Immature natural killer cell (primary cell): ENCODE measurements around the gene IFI44L. TPM values are rescaled to one million over a fixed set of nuclear protein-coding genes. Genes with fewer than 3 reads are reported as not detected.
A peak's percentile ranks its signal among the peaks of the same experiment; 100 is the strongest.

Experiments used
- DNase-seq, 3 donors: peaks; one replicate each; pipeline ENCODE4 v3.0.0; 2022; ENCODE audit warnings: mixed read lengths in 1 of 3
- H3K27ac Mint-ChIP-seq, 6 donors: one replicate each; pipeline ENCODE4 v1.8.0; 2020; ENCODE audit warnings: mixed read lengths in 6 of 6, mild to moderate bottlenecking in 5 of 6, inconsistent platforms in 4 of 6, moderate library complexity in 3 of 6
- H3K27me3 Mint-ChIP-seq, 3 donors: one replicate each; pipeline ENCODE4 v1.8.0; 2020 to 2021; ENCODE audit warnings: low read depth in 3 of 3, mild to moderate bottlenecking in 3 of 3, mixed read lengths in 3 of 3, moderate library complexity in 3 of 3, inconsistent platforms in 1 of 3
- H3K36me3 Mint-ChIP-seq, 3 donors: one replicate each; pipeline ENCODE4 v1.8.0; 2020; ENCODE audit warnings: mixed read lengths in 3 of 3, inconsistent platforms in 2 of 3, mild to moderate bottlenecking in 2 of 3
- H3K4me1 Mint-ChIP-seq, 2 donors: one replicate each; pipeline ENCODE4 v1.8.0; 2020; ENCODE audit warnings: inconsistent platforms in 2 of 2, mild to moderate bottlenecking in 2 of 2, mixed read lengths in 2 of 2, moderate library complexity in 1 of 2
- H3K4me3 Mint-ChIP-seq, 5 donors: one replicate each; pipeline ENCODE4 v1.8.0; 2020; ENCODE audit warnings: mild to moderate bottlenecking in 5 of 5, mixed read lengths in 5 of 5, inconsistent platforms in 3 of 5, moderate library complexity in 3 of 5
- H3K9me3 Mint-ChIP-seq, 6 donors: one replicate each; pipeline ENCODE4 v1.8.0; 2020; ENCODE audit warnings: mild to moderate bottlenecking in 6 of 6, mixed read lengths in 6 of 6, inconsistent platforms in 4 of 6, moderate library complexity in 3 of 6
- polyA plus RNA-seq, 3 donors: library from polyadenylated mRNA; unstranded; fragments of 300-500 nt; fragmentation: Illumina TruSeq; gene quantifications; one replicate each; pipeline ENCODE4 v1.2.3, GENCODE V29; 2021

IFI44L gene
- polyA plus RNA-seq, 3 donors from 2014 or later, result 0.59 to 6.0 (median 4.6) TPM

DNA sequence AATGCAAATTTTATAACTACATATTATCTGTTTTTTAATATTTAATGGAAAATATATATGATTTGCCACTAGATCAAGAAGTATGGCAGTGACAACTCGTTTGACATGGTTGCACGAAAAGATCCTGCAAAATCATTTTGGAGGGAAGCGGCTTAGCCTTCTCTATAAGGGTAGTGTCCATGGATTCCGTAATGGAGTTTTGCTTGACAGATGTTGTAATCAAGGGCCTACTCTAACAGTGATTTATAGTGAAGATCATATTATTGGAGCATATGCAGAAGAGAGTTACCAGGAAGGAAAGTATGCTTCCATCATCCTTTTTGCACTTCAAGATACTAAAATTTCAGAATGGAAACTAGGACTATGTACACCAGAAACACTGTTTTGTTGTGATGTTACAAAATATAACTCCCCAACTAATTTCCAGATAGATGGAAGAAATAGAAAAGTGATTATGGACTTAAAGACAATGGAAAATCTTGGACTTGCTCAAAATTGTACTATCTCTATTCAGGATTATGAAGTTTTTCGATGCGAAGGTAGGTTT lies 29.9 kb downstream of the IFI44L start:
- H3K9me3 Mint-ChIP-seq, result peaks cover 0 to 5% (median 0%) of the 10 kb centered on the region in 6 donors
- peaks cover 0 to 2% (median 0%) of the 10 kb centered on the region in 3 donors for H3K27me3 Mint-ChIP-seq
- DNase-seq, result peak in 2 of 3 donors; percentile 5 to 6
- H3K4me1 Mint-ChIP-seq, result peaks cover 64 to 90% of the 10 kb centered on the region in 2 donors
- peak overlapping the region; percentile 82 to 93 (median 90) for H3K4me3 Mint-ChIP-seq
- H3K27ac Mint-ChIP-seq, result peak overlapping the region; percentile 74 to 83 (median 81)
- peaks cover 0 to 8% (median 5%) of the 10 kb centered on the region in 3 donors for H3K36me3 Mint-ChIP-seq

DNA sequence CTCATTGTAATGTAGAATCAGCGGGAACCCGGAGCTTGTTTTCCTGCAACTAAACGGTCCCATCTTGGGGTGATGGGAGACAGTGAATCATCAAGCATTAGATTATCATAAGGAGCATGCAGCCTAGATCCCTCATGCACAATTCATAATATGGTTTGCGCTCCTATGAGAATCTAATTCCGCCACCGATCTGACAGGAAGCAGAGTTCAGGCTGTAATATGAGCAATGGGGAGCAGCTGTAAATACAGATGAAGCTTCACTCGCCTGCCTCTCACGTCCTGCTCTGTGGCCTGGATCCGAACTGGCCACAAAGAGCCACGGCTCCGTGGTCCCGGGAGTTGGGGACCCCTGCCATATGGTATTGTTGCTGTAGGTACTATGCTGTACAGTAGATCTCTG lies 31.0 kb downstream of the IFI44L start:
- Mint-ChIP-seq H3K27ac (peak overlapping the region; percentile 8 to 83 (median 81)), H3K9me3 (peaks cover 0 to 5% (median 0%) of the 10 kb centered on the region in 6 donors), H3K4me3 (peak overlapping the region; percentile 82 to 93 (median 90)), H3K4me1 (peaks cover 54 to 87% of the 10 kb centered on the region in 2 donors), H3K27me3 (peaks cover 0 to 2% (median 0%) of the 10 kb centered on the region in 3 donors), H3K36me3 (peaks cover 6 to 19% (median 16%) of the 10 kb centered on the region in 3 donors)
- DNase-seq, result peak in 2 of 3 donors; percentile 15 to 29

GRCh38 chr1:78652019-78652560 lies 31.8 kb downstream of the IFI44L start:
- peaks cover 0 to 5% (median 0%) of the 10 kb centered on the region in 6 donors for H3K9me3 Mint-ChIP-seq
- H3K4me3 Mint-ChIP-seq, result peak overlapping the region in 4 of 5 donors; percentile 82 to 93 (median 90)
- H3K27me3 Mint-ChIP-seq, result peaks cover 0 to 2% (median 0%) of the 10 kb centered on the region in 3 donors
- no peak for DNase-seq
- H3K4me1 Mint-ChIP-seq, result peaks cover 45 to 82% of the 10 kb centered on the region in 2 donors
- peaks cover 7 to 19% (median 19%) of the 10 kb centered on the region in 3 donors for H3K36me3 Mint-ChIP-seq
- peak overlapping the region in 5 of 6 donors; percentile 31 to 82 (median 44) for H3K27ac Mint-ChIP-seq

DNA sequence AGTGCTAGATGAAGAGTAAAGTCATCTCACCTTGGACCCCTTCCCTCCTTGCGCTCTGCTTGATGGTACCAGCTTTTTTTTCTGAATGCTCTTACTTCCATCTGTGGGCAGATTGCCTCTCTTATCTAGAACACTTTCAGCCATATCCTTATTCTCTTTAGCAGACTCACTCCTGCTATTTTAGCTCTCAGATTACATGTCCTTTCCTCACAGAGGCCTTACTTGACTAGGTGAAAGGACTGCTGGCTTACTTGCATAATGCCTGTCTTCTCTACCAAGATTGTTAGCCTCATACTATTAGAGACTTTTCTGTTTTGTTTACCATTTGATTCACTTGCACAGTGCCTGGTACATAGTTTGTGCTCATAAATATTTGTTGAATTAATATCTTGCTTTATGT lies 38.7 kb downstream of the IFI44L start:
- no peak for DNase-seq
- Mint-ChIP-seq H3K36me3 (peaks cover 32 to 68% (median 58%) of the 10 kb centered on the region in 3 donors), H3K4me1 (peaks cover 0 to 27% of the 10 kb centered on the region in 2 donors), H3K27me3 (peaks cover 0 to 2% (median 2%) of the 10 kb centered on the region in 3 donors), H3K9me3 (no peaks in the 10 kb centered on the region), H3K4me3 (no peak overlapping the region), H3K27ac (peak overlapping the region in 2 of 6 donors; percentile 18 to 64)

GRCh38 chr1:78663923-78664322 lies 43.7 kb downstream of the IFI44L start:
- Mint-ChIP-seq H3K27ac (peak overlapping the region in 1 of 6 donors; percentile 45), H3K4me1 (peaks cover 0 to 6% of the 10 kb centered on the region in 2 donors), H3K36me3 (peaks cover 16 to 40% (median 39%) of the 10 kb centered on the region in 3 donors), H3K4me3 (no peak overlapping the region), H3K9me3 (peaks cover 0 to 2% (median 0%) of the 10 kb centered on the region in 6 donors), H3K27me3 (peaks cover 0 to 2% (median 2%) of the 10 kb centered on the region in 3 donors)
- no peak for DNase-seq

DNA sequence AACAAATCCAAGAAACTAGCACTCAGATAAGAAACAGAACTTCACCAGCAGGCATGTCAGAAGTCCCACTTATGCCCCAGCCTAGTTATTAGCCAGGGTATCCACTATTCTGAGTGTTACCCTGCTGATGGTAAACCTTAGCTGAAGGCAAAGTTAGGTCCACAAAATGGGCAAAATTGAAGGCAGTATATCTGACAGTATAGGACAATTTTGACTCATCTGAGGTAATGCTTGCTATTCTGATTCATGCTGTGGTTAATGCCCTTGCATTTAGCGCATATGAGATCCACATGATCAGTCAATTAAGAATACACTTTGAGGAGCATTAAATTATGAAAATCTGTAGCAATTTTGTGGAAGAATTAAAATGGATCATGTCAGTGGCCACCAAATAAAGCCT lies 44.5 kb downstream of the IFI44L start:
- Mint-ChIP-seq H3K9me3 (peaks cover 0 to 2% (median 0%) of the 10 kb centered on the region in 6 donors), H3K36me3 (peaks cover 9 to 32% (median 32%) of the 10 kb centered on the region in 3 donors), H3K4me3 (no peak overlapping the region), H3K4me1 (peaks cover 0 to 2% of the 10 kb centered on the region in 2 donors), H3K27me3 (peaks cover 0 to 2% (median 2%) of the 10 kb centered on the region in 3 donors), H3K27ac (no peak overlapping the region)
- no peak for DNase-seq

- Mint-ChIP-seq H3K27me3 (peaks cover 0 to 3% (median 2%) of the 10 kb centered on the region in 3 donors), H3K9me3 (peaks cover 0 to 2% (median 0%) of the 10 kb centered on the region in 6 donors), H3K36me3 (peaks cover 7 to 23% (median 23%) of the 10 kb centered on the region in 3 donors), H3K4me3 (no peak overlapping the region), H3K4me1 (no peaks in the 10 kb centered on the region), H3K27ac (no peak overlapping the region)
- no peak for DNase-seq
Measured at GRCh38 chr1:78665809-78666208, 45.6 kb downstream of the IFI44L start.

GRCh38 chr1:78667939-78668338 lies 47.7 kb downstream of the IFI44L start:
- H3K36me3 Mint-ChIP-seq, result peaks cover 5 to 14% (median 8%) of the 10 kb centered on the region in 3 donors

GRCh38 chr1:78668427-78668826 lies 48.2 kb downstream of the IFI44L start:
- H3K9me3 Mint-ChIP-seq, result peaks cover 0 to 2% (median 0%) of the 10 kb centered on the region in 6 donors
- H3K4me3 Mint-ChIP-seq, result no peak overlapping the region
- no peak overlapping the region for H3K27ac Mint-ChIP-seq
- H3K27me3 Mint-ChIP-seq, result peaks cover 0 to 3% (median 0%) of the 10 kb centered on the region in 3 donors
- no peak for DNase-seq
- H3K36me3 Mint-ChIP-seq, result peaks cover 0 to 10% (median 3%) of the 10 kb centered on the region in 3 donors
- no peaks in the 10 kb centered on the region for H3K4me1 Mint-ChIP-seq

More at GRCh38 chr1:78667939-78668338, 47.7 kb downstream of the IFI44L start:
- no peak for DNase-seq
- H3K4me1 Mint-ChIP-seq, result no peaks in the 10 kb centered on the region
- H3K27me3 Mint-ChIP-seq, result peaks cover 0 to 3% (median 0%) of the 10 kb centered on the region in 3 donors
- H3K27ac Mint-ChIP-seq, result no peak overlapping the region
- peaks cover 0 to 2% (median 0%) of the 10 kb centered on the region in 6 donors for H3K9me3 Mint-ChIP-seq
- no peak overlapping the region for H3K4me3 Mint-ChIP-seq

DNA sequence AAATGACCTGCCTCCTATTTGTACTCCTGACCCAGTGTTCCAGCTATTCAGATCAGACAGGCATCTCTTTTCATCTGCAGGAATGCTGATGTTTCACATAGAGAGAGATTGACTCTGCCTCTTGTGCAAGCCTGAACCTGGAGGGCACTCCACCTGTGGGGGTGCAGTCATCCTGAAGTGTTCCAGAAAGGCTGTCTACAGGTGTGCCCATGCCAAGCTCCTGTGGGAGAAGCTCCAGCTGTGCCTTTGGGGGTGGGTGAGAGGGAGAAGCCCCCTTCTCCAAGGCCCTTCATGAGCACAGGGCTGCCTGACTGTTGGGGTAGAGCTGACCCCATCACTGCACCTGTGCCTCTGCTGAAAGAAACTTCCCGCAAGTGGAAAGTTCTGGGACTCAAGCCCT lies 52.2 kb downstream of the IFI44L start:
- Mint-ChIP-seq H3K27ac (no peak overlapping the region), H3K9me3 (peaks cover 0 to 2% (median 0%) of the 10 kb centered on the region in 6 donors), H3K27me3 (peaks cover 0 to 3% (median 0%) of the 10 kb centered on the region in 3 donors), H3K36me3 (no peaks in the 10 kb centered on the region), H3K4me1 (no peaks in the 10 kb centered on the region), H3K4me3 (no peak overlapping the region)
- no peak for DNase-seq

- DNase-seq, result no peak
Measured at GRCh38 chr1:78673120-78673519, 52.9 kb downstream of the IFI44L start.

GRCh38 chr1:78676347-78676982 lies 56.2 kb downstream of the IFI44L start:
- peak; percentile 35 to 52 (median 49) for DNase-seq
- Mint-ChIP-seq H3K27ac (no peak overlapping the region), H3K4me3 (no peak overlapping the region), H3K4me1 (peaks cover 4 to 6% of the 10 kb centered on the region in 2 donors), H3K9me3 (no peaks in the 10 kb centered on the region), H3K36me3 (no peaks in the 10 kb centered on the region), H3K27me3 (peaks cover 0 to 2% (median 0%) of the 10 kb centered on the region in 3 donors)

More at GRCh38 chr1:78673120-78673519, 52.9 kb downstream of the IFI44L start:
- Mint-ChIP-seq H3K36me3 (no peaks in the 10 kb centered on the region), H3K27me3 (peaks cover 0 to 3% (median 0%) of the 10 kb centered on the region in 3 donors), H3K9me3 (peaks cover 0 to under 1% (median 0%) of the 10 kb centered on the region in 6 donors), H3K4me3 (no peak overlapping the region), H3K4me1 (peaks cover under 1 to 3% of the 10 kb centered on the region in 2 donors), H3K27ac (no peak overlapping the region)

DNA sequence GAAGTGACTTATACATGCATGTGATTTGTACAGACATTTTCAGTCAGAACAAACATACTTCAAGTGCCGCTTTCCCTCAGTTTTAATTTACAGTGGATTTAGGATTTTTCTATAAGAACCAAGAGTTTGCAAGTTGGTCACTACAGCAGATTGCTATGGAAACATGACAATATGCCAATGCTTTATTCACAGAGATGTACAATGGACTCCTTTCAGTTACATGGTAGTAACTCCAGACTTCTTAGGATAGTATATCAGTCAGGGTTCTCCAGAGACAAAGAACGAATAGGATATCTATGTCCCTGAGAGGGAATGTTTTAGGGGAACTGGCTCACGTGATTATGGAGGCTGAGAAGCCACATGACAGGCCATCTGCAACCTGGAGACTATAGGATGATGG lies 56.7 kb downstream of the IFI44L start:
- peaks cover 4 to 6% of the 10 kb centered on the region in 2 donors for H3K4me1 Mint-ChIP-seq
- peaks cover 0 to 2% (median 0%) of the 10 kb centered on the region in 3 donors for H3K27me3 Mint-ChIP-seq
- no peak overlapping the region for H3K4me3 Mint-ChIP-seq
- no peak for DNase-seq
- H3K9me3 Mint-ChIP-seq, result no peaks in the 10 kb centered on the region
- H3K36me3 Mint-ChIP-seq, result no peaks in the 10 kb centered on the region
- no peak overlapping the region for H3K27ac Mint-ChIP-seq
